ENCODE data around the gene POU5F1.

POU5F1 gene

DNA sequence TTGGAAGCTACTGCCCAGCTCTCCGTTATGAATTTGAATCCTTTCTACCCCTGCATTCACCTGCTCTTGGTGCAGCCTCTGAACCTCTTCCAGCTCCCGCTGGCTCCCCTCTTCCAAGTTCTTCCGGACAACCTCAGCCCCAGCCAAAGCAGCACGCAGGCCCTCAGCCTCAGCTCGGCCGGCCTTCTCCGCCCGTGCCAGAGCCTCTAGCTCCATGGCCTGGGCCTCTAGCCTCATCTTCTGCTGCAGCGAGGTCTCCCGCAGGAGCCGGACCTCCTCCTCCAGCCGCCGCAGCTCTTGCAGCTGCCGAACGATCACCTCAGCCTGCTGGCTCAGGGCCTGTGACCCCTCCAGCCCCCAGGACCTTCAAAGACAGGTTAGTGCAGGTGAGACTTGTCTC, 16.0 kb downstream of the POU5F1 start:
- Histone ChIP-seq H3K36me3 (ENCODE audit: control insufficient read depth in 4 of 4, insufficient read depth in 4 of 4, low read length in 3 of 4) (peaks cover 4 to 34% (median 29%) of the 10 kb centered on the region in 4 experiments), H3K27ac (ENCODE audit: insufficient read depth in 1 of 2, low read depth in 1 of 2, low read length in 2 of 2, poor library complexity in 1 of 2, severe bottlenecking in 2 of 2) (no peak overlapping the region), H3K27me3 (replicated peaks in 2 of 5; ENCODE audit: control insufficient read depth in 4 of 5, insufficient read depth in 5 of 5, low read length in 4 of 5) (no peaks in the 10 kb centered on the region), H3K4me3 (ENCODE audit: control insufficient read depth in 1 of 7, extremely low read depth in 1 of 7, insufficient read depth in 4 of 7, low read depth in 2 of 7, low read length in 6 of 7) (no peak overlapping the region), H3K9me3 (ENCODE audit: control extremely low read depth in 1 of 5, control insufficient read depth in 4 of 5, insufficient read depth in 2 of 5, low read depth in 1 of 5, low read length in 4 of 5) (no peaks in the 10 kb centered on the region), H3K4me1 (ENCODE audit: control extremely low read depth in 1 of 4, control insufficient read depth in 4 of 4, insufficient read depth in 4 of 4, low read length in 3 of 4) (peaks cover 2 to 16% (median 15%) of the 10 kb centered on the region in 4 experiments)
- WGBS (ENCODE audit: insufficient coverage): 81% methylated on average over 11 of the region's 15 CpGs
- ChIA-PET POLR2A (no interaction called here), CTCF (interaction anchor here (0.6 to 2.8 kb wide), 2 partner anchors 16 to 40 kb away, joined by 3 to 9 read pairs; partner anchors contain the start of gene PSORS1C2)
- no peak for DNase-seq

DNA sequence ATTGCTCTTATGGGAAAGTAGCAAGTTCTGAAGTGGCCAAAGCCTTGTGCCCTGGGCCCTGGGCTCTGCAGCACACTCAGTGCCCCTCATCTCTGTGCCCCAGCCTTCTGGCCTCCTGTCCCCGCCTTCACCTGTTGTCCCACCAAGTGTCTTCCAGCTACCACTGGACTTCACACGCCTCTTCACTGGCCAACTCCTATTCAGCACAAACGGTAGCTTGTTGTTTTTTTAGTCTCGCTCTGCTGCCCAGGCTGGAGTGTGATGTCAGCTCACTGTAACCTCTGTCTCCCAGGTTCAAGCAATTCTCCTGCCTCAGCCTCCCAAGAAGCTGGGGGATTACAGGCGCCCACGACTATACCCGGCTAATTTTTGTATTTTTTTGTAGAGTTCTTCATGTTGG, 17.7 kb downstream of the POU5F1 start:
- POLR2A ChIA-PET: no interaction called here
- Histone ChIP-seq H3K27ac (ENCODE audit: insufficient read depth in 1 of 2, low read depth in 1 of 2, low read length in 2 of 2, poor library complexity in 1 of 2, severe bottlenecking in 2 of 2) (no peak overlapping the region), H3K4me3 (ENCODE audit: control insufficient read depth in 1 of 7, extremely low read depth in 1 of 7, insufficient read depth in 4 of 7, low read depth in 2 of 7, low read length in 6 of 7) (no peak overlapping the region), H3K4me1 (ENCODE audit: control extremely low read depth in 1 of 4, control insufficient read depth in 4 of 4, insufficient read depth in 4 of 4, low read length in 3 of 4) (peaks cover 0 to 6% (median 5%) of the 10 kb centered on the region in 4 experiments), H3K36me3 (ENCODE audit: control insufficient read depth in 4 of 4, insufficient read depth in 4 of 4, low read length in 3 of 4) (peaks cover 4 to 45% (median 31%) of the 10 kb centered on the region in 4 experiments), H3K27me3 (replicated peaks in 2 of 5; ENCODE audit: control insufficient read depth in 4 of 5, insufficient read depth in 5 of 5, low read length in 4 of 5) (no peaks in the 10 kb centered on the region), H3K9me3 (ENCODE audit: control extremely low read depth in 1 of 5, control insufficient read depth in 4 of 5, insufficient read depth in 2 of 5, low read depth in 1 of 5, low read length in 4 of 5) (no peaks in the 10 kb centered on the region)
- DNase-seq: no peak
- CTCF ChIA-PET: no interaction called here
- WGBS (ENCODE audit: insufficient coverage): 100% methylated on average over 7 of the region's 7 CpGs

DNA sequence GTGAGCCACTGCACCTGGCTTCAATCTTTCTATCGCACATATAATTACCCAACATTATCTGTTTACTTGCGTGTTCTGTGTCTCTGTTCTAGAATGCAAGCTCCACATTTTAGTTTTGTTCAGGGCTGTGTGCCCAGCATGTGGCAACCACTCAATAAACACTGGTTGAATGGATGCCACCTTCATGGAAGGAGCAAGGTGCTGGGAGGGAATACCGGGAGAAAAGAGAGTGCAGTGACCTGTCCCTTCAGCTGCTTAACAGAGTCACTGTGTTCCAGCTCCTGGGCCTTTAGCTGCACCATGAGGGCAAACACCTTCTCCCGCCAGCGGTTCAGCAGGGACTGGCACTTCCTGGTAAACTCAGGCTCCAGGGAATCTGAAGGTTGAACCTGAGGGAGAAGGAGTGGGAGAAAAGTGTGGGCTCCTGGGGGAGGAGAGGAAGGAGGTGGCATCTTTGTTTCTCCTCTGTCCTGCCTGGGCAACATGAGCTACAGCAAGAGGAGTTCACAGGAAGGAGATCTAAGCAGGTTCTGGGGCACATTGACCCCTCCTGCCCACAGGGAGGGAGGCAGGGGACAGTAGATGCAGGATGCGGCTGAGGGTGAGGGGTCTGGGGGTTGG, 20.5 kb downstream of the POU5F1 start:
- CTCF ChIA-PET: interaction anchor here (1.1 to 1.6 kb wide), 2 partner anchors 9 to 217 kb away, joined by 3 to 4 read pairs; partner anchors contain the start of gene TCF19

DNA sequence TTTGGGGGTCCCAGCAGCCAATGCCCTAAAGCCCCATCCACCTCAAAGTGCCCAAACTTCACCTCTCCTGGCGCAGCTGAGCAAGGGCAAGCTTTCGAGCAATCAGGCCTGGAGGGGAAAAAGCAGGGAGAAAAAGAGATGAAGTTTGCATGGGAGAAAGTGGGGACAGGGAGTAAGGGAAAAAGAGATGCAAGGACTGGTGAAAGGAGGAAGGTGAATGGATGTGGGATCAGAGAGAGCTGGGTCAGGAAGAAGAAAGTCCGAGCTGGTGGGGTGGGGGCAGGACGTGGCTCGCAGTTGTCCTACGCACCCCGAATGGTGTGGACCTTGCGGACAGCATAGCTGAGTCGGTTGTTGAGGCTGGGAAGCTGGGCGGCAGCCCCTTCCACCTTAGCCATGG, 25.1 kb downstream of the POU5F1 start:
- WGBS (ENCODE audit: insufficient coverage): 100% methylated on average over 9 of the region's 10 CpGs
- CTCF ChIA-PET: interaction anchor here (0.7 to 1.2 kb wide), 2 partner anchors 18 to 47 kb away, joined by 3 read pairs; no protein-coding TSS in a partner anchor
- H3K36me3 ChIP-seq (ENCODE audit: control insufficient read depth in 4 of 4, insufficient read depth in 4 of 4, low read length in 3 of 4): peaks cover 3 to 53% (median 30%) of the 10 kb centered on the region in 4 experiments

More for the DNA sequence above, 20.5 kb downstream of the POU5F1 start:
- 98% methylated on average over 6 of the region's 6 CpGs for WGBS (ENCODE audit: insufficient coverage)
- no peak for DNase-seq
- Histone ChIP-seq H3K4me3 (ENCODE audit: control insufficient read depth in 1 of 7, extremely low read depth in 1 of 7, insufficient read depth in 4 of 7, low read depth in 2 of 7, low read length in 6 of 7) (no peak overlapping the region), H3K4me1 (ENCODE audit: control extremely low read depth in 1 of 4, control insufficient read depth in 4 of 4, insufficient read depth in 4 of 4, low read length in 3 of 4) (no peaks in the 10 kb centered on the region), H3K9me3 (ENCODE audit: control extremely low read depth in 1 of 5, control insufficient read depth in 4 of 5, insufficient read depth in 2 of 5, low read depth in 1 of 5, low read length in 4 of 5) (no peaks in the 10 kb centered on the region), H3K27me3 (replicated peaks in 2 of 5; ENCODE audit: control insufficient read depth in 4 of 5, insufficient read depth in 5 of 5, low read length in 4 of 5) (no peaks in the 10 kb centered on the region), H3K36me3 (ENCODE audit: control insufficient read depth in 4 of 4, insufficient read depth in 4 of 4, low read length in 3 of 4) (peaks cover 4 to 47% (median 29%) of the 10 kb centered on the region in 4 experiments), H3K27ac (ENCODE audit: insufficient read depth in 1 of 2, low read depth in 1 of 2, low read length in 2 of 2, poor library complexity in 1 of 2, severe bottlenecking in 2 of 2) (no peak overlapping the region)
- POLR2A ChIA-PET: no interaction called here

DNA sequence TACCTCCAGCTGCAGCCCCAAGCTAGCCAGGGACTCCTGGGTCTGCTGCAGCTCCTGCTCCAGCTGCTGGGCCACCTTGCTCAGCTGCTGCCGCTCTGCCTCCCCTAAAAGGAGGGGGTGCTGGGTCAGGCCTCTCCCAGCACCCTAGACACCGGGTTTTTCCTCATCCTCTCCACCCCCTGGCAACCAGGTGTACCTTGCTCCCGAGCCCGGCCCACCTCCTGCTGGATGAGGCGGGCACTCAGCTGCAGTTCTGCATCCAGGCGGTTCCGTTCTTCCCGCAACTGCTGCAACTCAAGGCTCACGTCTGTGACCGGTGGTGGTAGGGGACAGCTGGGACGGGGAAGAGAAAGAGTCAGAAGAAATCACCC, 25.5 kb downstream of the POU5F1 start:
- no peaks in the 10 kb centered on the region for H3K9me3 ChIP-seq (ENCODE audit: control extremely low read depth in 1 of 5, control insufficient read depth in 4 of 5, insufficient read depth in 2 of 5, low read depth in 1 of 5, low read length in 4 of 5)
- DNase-seq: no peak
- ChIA-PET CTCF (interaction anchor here (0.7 to 2.1 kb wide), 3 partner anchors 19 to 52 kb away, joined by 3 to 6 read pairs (median 3); no protein-coding TSS in a partner anchor), POLR2A (no interaction called here)
- no peaks in the 10 kb centered on the region for H3K4me1 ChIP-seq (ENCODE audit: control extremely low read depth in 1 of 4, control insufficient read depth in 4 of 4, insufficient read depth in 4 of 4, low read length in 3 of 4)
- H3K36me3 ChIP-seq (ENCODE audit: control insufficient read depth in 4 of 4, insufficient read depth in 4 of 4, low read length in 3 of 4): peaks cover 3 to 49% (median 26%) of the 10 kb centered on the region in 4 experiments
- no peak overlapping the region for H3K27ac ChIP-seq (ENCODE audit: insufficient read depth in 1 of 2, low read depth in 1 of 2, low read length in 2 of 2, poor library complexity in 1 of 2, severe bottlenecking in 2 of 2)
- 73% methylated on average over 6 of the region's 11 CpGs for WGBS (ENCODE audit: insufficient coverage)
- H3K4me3 ChIP-seq (ENCODE audit: control insufficient read depth in 1 of 7, extremely low read depth in 1 of 7, insufficient read depth in 4 of 7, low read depth in 2 of 7, low read length in 6 of 7): no peak overlapping the region
- no peaks in the 10 kb centered on the region for H3K27me3 ChIP-seq (replicated peaks in 2 of 5; ENCODE audit: control insufficient read depth in 4 of 5, insufficient read depth in 5 of 5, low read length in 4 of 5)

More for the DNA sequence above, 25.1 kb downstream of the POU5F1 start:
- Histone ChIP-seq H3K4me3 (ENCODE audit: control insufficient read depth in 1 of 7, extremely low read depth in 1 of 7, insufficient read depth in 4 of 7, low read depth in 2 of 7, low read length in 6 of 7) (no peak overlapping the region), H3K27me3 (replicated peaks in 2 of 5; ENCODE audit: control insufficient read depth in 4 of 5, insufficient read depth in 5 of 5, low read length in 4 of 5) (no peaks in the 10 kb centered on the region), H3K4me1 (ENCODE audit: control extremely low read depth in 1 of 4, control insufficient read depth in 4 of 4, insufficient read depth in 4 of 4, low read length in 3 of 4) (no peaks in the 10 kb centered on the region), H3K9me3 (ENCODE audit: control extremely low read depth in 1 of 5, control insufficient read depth in 4 of 5, insufficient read depth in 2 of 5, low read depth in 1 of 5, low read length in 4 of 5) (no peaks in the 10 kb centered on the region), H3K27ac (ENCODE audit: insufficient read depth in 1 of 2, low read depth in 1 of 2, low read length in 2 of 2, poor library complexity in 1 of 2, severe bottlenecking in 2 of 2) (no peak overlapping the region)
- no peak for DNase-seq
- POLR2A ChIA-PET: no interaction called here

DNA sequence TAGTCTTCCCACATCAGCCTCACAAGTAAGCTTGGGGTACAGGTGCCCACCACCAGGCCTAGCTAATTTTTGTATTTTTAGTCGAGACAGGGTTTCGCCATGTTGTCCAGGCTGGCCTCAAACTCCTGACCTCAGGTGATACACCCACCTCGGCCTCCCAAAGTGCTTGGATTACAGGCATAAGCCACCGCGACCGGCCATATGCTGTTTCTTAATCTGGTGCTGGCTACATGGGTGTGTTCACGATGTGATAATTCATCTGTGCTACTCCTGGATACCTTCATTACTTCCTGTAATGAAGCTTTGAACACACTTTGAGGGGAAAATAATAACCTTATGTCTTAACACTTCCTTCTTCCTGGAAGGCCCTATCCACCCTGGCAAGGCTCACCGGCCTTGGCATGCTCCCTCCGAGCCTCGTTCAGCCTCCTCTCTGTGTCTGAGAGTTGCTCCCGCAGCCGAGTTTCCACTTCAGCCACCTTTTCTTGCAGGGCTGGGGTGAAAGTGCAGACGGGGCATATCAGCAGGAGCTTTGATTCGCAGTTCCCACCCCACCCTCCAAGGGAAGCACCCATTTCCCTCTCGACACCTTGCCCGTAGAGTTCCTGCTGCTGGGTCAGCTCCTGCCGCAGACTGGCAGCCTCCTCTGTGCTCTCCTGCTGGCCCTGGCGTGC, 26.0 kb downstream of the POU5F1 start:
- Histone ChIP-seq H3K4me1 (ENCODE audit: control extremely low read depth in 1 of 4, control insufficient read depth in 4 of 4, insufficient read depth in 4 of 4, low read length in 3 of 4) (no peaks in the 10 kb centered on the region), H3K4me3 (ENCODE audit: control insufficient read depth in 1 of 7, extremely low read depth in 1 of 7, insufficient read depth in 4 of 7, low read depth in 2 of 7, low read length in 6 of 7) (no peak overlapping the region), H3K27me3 (replicated peaks in 2 of 5; ENCODE audit: control insufficient read depth in 4 of 5, insufficient read depth in 5 of 5, low read length in 4 of 5) (no peaks in the 10 kb centered on the region), H3K9me3 (ENCODE audit: control extremely low read depth in 1 of 5, control insufficient read depth in 4 of 5, insufficient read depth in 2 of 5, low read depth in 1 of 5, low read length in 4 of 5) (no peaks in the 10 kb centered on the region), H3K27ac (ENCODE audit: insufficient read depth in 1 of 2, low read depth in 1 of 2, low read length in 2 of 2, poor library complexity in 1 of 2, severe bottlenecking in 2 of 2) (no peak overlapping the region), H3K36me3 (ENCODE audit: control insufficient read depth in 4 of 4, insufficient read depth in 4 of 4, low read length in 3 of 4) (peaks cover 3 to 44% (median 23%) of the 10 kb centered on the region in 4 experiments)
- no peak for DNase-seq
- CTCF ChIA-PET: interaction anchor here (1.1 to 2.1 kb wide), 2 partner anchors 13 to 53 kb away, joined by 4 to 6 read pairs; partner anchors contain the start of gene CCHCR1
- POLR2A ChIA-PET: no interaction called here
- WGBS (ENCODE audit: insufficient coverage): 97% methylated on average over 17 of the region's 18 CpGs

DNA sequence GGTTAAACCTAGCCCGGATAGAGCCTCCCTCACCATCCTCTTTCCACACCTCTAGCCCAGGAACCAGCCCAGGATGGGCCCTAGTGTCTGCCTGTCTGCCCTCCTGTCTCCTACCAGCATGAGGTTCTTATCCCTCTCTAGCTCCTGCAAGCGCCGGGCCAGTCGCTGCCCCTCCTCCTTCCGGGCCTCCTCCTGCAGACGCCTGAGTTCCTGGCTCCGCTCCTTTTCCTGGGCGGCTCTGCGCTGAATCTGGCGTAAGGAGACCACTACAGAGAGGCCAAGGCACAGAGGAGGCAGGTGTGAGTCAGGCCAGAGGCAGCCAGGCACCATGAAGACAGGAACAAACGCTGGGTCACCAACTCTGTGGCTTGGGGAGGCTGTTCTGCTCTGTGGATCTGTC, 27.3 kb downstream of the POU5F1 start:
- 93% methylated on average over 11 of the region's 11 CpGs for WGBS (ENCODE audit: insufficient coverage)

More for the DNA sequence above, 27.3 kb downstream of the POU5F1 start:
- Histone ChIP-seq H3K9me3 (ENCODE audit: control extremely low read depth in 1 of 5, control insufficient read depth in 4 of 5, insufficient read depth in 2 of 5, low read depth in 1 of 5, low read length in 4 of 5) (no peaks in the 10 kb centered on the region), H3K4me3 (ENCODE audit: control insufficient read depth in 1 of 7, extremely low read depth in 1 of 7, insufficient read depth in 4 of 7, low read depth in 2 of 7, low read length in 6 of 7) (no peak overlapping the region), H3K27me3 (replicated peaks in 2 of 5; ENCODE audit: control insufficient read depth in 4 of 5, insufficient read depth in 5 of 5, low read length in 4 of 5) (no peaks in the 10 kb centered on the region), H3K27ac (ENCODE audit: insufficient read depth in 1 of 2, low read depth in 1 of 2, low read length in 2 of 2, poor library complexity in 1 of 2, severe bottlenecking in 2 of 2) (no peak overlapping the region), H3K36me3 (ENCODE audit: control insufficient read depth in 4 of 4, insufficient read depth in 4 of 4, low read length in 3 of 4) (peaks cover 3 to 36% (median 22%) of the 10 kb centered on the region in 4 experiments), H3K4me1 (ENCODE audit: control extremely low read depth in 1 of 4, control insufficient read depth in 4 of 4, insufficient read depth in 4 of 4, low read length in 3 of 4) (no peaks in the 10 kb centered on the region)
- no peak for DNase-seq
- CTCF ChIA-PET: interaction anchor here (0.9 to 2.1 kb wide), 3 partner anchors 14 to 54 kb away, joined by 3 to 6 read pairs (median 4); partner anchors contain the start of gene CCHCR1
- POLR2A ChIA-PET: no interaction called here
